Putamen (tissue), 1 donor: ENCODE measurements around the gene ANTXRL.
"Not testable (repeated sequence)": the region's sequence is repeated elsewhere in the genome, so short reads cannot be mapped to it uniquely, and the experiment has no call there.

Experiments
- DNase-seq: peaks from one replicate; pipeline ENCODE4 v3.0.0-alpha.2; 2016; ENCODE audit warnings: low spot score

ANTXRL gene

GRCh38 chr10:46365484-46365883 is 78.7 kb downstream of the ANTXRL start:
- not testable (repeated sequence) for DNase-seq

GRCh38 chr10:46367209-46367608 is 80.4 kb downstream of the ANTXRL start:
- DNase-seq: not testable (repeated sequence)

GRCh38 chr10:46367666-46368240 is 81.0 kb downstream of the ANTXRL start:
- not testable (repeated sequence) for DNase-seq

GRCh38 chr10:46368956-46369355 is 82.2 kb downstream of the ANTXRL start:
- not testable (repeated sequence) for DNase-seq

- not testable (repeated sequence) for DNase-seq
Observed at GRCh38 chr10:46374410-46374809, 87.6 kb downstream of the ANTXRL start.

GRCh38 chr10:46375406-46375805 is 88.6 kb downstream of the ANTXRL start, which contains the start of gene ANXA8L1:
TSS of gene ANXA8L1 (plus strand) at chr10:46375776. CDS start at chr10:46375852, 76 bp downstream.
- DNase-seq: not testable (repeated sequence)

- DNase-seq: not testable (repeated sequence)
Observed at GRCh38 chr10:46377022-46377421, 90.2 kb downstream of the ANTXRL start.

- not testable (repeated sequence) for DNase-seq
Observed at GRCh38 chr10:46377651-46378050, 90.9 kb downstream of the ANTXRL start.

GRCh38 chr10:46378108-46378507 is 91.3 kb downstream of the ANTXRL start:
- DNase-seq: not testable (repeated sequence)

GRCh38 chr10:46379233-46379848 is 92.5 kb downstream of the ANTXRL start:
- not testable (repeated sequence) for DNase-seq
